GM18861 (cell line): ENCODE measurements around the gene IQGAP2.
"Not testable (repeated sequence)": the region's sequence is repeated elsewhere in the genome, so short reads cannot be mapped to it uniquely, and the experiment has no call there.

Experiments used
- ATAC-seq: cut with Tn5 transposase; IDR thresholded peaks from one replicate; pipeline ENCODE4 v1.9.1; 2021; ENCODE audit not compliant: unreplicated experiment

The IQGAP2 gene

GRCh38 chr5:76600716-76601115, 197.6 kb downstream of the IQGAP2 start:
- no peak for ATAC-seq

- ATAC-seq, result no peak
These were observed 198.4 kb downstream of the IQGAP2 start for GRCh38 chr5:76601470-76601869.

- ATAC-seq, result no peak
These were observed 199.1 kb downstream of the IQGAP2 start for GRCh38 chr5:76602094-76602726.

GRCh38 chr5:76603991-76604390, 200.9 kb downstream of the IQGAP2 start:
- ATAC-seq, result not testable (repeated sequence)

- no peak for ATAC-seq
These were observed 201.8 kb downstream of the IQGAP2 start for GRCh38 chr5:76604838-76605237.

GRCh38 chr5:76606701-76607100, 203.6 kb downstream of the IQGAP2 start:
- ATAC-seq, result no peak

- ATAC-seq, result no peak
These were observed 204.3 kb downstream of the IQGAP2 start for GRCh38 chr5:76607353-76607871.

GRCh38 chr5:76608833-76609232, 205.7 kb downstream of the IQGAP2 start:
- no peak for ATAC-seq

- no peak for ATAC-seq
These were observed 207.1 kb downstream of the IQGAP2 start for GRCh38 chr5:76610196-76610595.

GRCh38 chr5:76612942-76613341, 209.9 kb downstream of the IQGAP2 start:
- no peak for ATAC-seq

GRCh38 chr5:76615759-76616158, 212.7 kb downstream of the IQGAP2 start:
- no peak for ATAC-seq

GRCh38 chr5:76616206-76616605, 213.1 kb downstream of the IQGAP2 start:
- ATAC-seq, result no peak

- ATAC-seq, result no peak
These were observed 214.1 kb downstream of the IQGAP2 start for GRCh38 chr5:76617229-76617628.

- ATAC-seq, result no peak
These were observed 214.6 kb downstream of the IQGAP2 start for GRCh38 chr5:76617675-76618074.

- no peak for ATAC-seq
These were observed 217.1 kb downstream of the IQGAP2 start for GRCh38 chr5:76620166-76620565.

- ATAC-seq, result no peak
These were observed 219.0 kb downstream of the IQGAP2 start for GRCh38 chr5:76622076-76622475.

- no peak for ATAC-seq
These were observed 220.0 kb downstream of the IQGAP2 start, which contains the start of gene F2RL2 for GRCh38 chr5:76622973-76623596. F2RL2 (minus strand) TSS chr5:76623403; CDS start chr5:76623230, 173 bp downstream.

GRCh38 chr5:76625087-76625815, 222.2 kb downstream of the IQGAP2 start:
- no peak for ATAC-seq

- no peak for ATAC-seq
These were observed 223.7 kb downstream of the IQGAP2 start for GRCh38 chr5:76626738-76627137.

GRCh38 chr5:76634661-76635060, 231.6 kb downstream of the IQGAP2 start:
- ATAC-seq, result no peak

- no peak for ATAC-seq
These were observed 234.4 kb downstream of the IQGAP2 start for GRCh38 chr5:76637490-76637889.

- ATAC-seq, result no peak
These were observed 235.4 kb downstream of the IQGAP2 start for GRCh38 chr5:76638479-76638878.
